Stimulated activated CD4-positive, alpha-beta T cell treated with anti-CD3 and anti-CD28 coated beads, Interleukin-12 subunit alpha, Interleukin-12 subunit beta, amount 100 ng/mL, for 48 hours (primary cell): ENCODE data around the gene SFXN4.
"Not testable (repeated sequence)": the region's sequence is repeated elsewhere in the genome, so short reads cannot be mapped to it uniquely, and the experiment has no call there.

Experiments used
- DNase-seq, 3 donors: peaks; one replicate each; pipeline ENCODE4 v3.0.0-alpha.2; 2020; ENCODE audit warnings: low read depth in 2 of 3, low spot score in 1 of 3

The SFXN4 gene

DNA sequence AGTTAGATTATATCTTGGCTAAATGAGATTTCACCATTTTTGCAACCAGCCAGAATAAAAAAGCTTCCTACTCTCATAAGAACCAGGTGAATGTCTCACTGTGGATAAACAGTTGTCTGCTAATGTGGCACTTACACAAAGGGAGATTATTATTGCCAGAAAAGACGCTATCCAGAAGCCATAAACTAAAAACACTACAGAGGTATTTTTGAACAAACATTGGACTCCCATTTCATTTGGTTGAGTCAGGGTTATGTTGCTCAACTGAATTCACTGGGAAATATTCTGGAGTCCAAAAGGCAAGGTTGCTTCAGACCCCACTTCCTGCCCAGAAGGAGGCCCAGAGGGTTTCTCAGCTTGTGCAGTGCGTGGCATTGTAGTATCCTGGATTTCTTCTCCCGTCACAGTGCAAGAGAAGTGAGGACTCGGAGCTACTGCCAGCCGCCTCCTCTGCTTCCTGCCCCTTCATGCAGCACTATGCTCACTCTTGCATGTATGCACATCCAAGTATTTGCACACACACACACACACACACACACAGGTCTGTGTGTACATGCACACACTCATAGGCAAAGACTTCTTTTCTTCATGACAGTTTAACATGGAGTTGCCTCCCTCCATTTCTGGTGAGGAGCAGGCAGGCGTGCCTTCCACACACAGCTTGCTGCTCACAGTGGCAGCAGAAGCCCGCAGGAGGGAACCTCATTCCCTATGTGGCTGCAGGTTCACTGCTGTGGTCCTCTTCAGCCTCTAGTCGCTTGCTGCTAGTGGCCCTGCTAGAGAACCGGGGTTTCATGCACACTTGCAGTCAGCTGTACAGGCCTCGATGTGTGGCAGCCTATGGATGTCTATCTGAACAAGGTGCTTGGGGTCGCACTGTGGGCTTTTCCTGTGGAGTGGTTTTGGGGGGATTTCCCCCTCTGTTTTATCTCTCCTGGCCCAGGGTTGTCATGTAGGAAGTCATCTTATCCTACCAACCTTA, 51.5 kb downstream of the SFXN4 start:
- no peak for DNase-seq

DNA sequence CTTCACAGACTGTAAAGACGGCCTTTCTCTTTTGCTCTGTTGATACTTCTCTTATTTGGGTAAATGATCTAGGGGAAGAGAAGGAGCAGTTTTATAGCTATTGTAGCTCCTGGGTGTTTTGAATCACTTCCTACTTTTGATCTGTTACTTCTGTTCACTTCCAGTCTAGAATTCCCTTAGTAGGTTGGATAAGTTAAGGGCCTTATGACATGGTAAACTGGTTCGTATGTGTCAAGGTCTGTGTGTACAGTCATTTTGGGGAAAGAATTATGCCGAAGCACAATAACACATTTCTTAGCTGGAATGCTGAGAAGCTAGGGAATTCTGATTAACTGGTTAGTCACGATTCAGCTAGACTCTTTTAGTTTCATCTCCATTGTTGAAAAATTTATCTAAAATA, 53.5 kb downstream of the SFXN4 start:
- no peak for DNase-seq

DNA sequence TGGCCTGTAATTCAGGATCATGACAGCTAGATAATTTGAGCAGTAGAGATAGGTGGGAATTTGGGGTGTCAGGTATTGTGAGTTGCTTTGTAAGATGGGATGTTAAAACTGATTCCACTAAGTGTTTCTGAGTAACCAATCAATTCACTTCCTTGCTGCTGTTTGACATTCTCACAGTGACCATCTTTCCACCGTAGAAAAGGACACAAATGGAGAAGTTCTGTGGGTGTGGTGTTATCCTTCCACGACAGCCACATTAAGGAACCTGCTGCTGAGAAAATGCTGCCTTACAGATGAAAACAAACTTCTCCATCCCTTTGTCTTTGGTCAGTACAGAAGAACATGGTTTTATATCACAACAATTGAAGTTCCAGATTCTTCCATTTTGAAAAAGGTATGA, 57.7 kb downstream of the SFXN4 start:
- DNase-seq = not testable (repeated sequence)

GRCh38 chr10:119107106-119107505, 58.4 kb downstream of the SFXN4 start:
- DNase-seq = not testable (repeated sequence)

DNA sequence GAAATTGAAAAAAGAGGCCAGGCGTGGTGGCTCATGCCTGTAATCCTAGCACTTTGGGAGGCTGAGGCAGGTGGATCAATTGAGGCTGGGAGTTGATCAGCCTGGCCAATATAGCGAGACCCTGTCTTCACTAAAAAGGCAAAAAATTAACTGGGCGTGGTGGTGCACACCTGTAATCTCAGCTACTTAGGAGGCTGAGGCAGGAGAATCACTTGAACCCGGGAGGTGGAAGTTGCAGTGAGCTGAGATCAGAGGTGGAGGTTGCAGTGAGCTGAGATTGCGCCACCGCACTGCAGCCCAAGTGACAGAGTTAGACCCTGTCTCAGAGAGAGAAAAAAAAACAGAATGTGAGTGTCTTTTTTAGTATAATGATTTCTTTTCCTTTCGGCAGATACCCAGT, 59.6 kb downstream of the SFXN4 start:
- not testable (repeated sequence) for DNase-seq

GRCh38 chr10:119105155-119105554, 60.4 kb downstream of the SFXN4 start:
- DNase-seq = no peak

DNA sequence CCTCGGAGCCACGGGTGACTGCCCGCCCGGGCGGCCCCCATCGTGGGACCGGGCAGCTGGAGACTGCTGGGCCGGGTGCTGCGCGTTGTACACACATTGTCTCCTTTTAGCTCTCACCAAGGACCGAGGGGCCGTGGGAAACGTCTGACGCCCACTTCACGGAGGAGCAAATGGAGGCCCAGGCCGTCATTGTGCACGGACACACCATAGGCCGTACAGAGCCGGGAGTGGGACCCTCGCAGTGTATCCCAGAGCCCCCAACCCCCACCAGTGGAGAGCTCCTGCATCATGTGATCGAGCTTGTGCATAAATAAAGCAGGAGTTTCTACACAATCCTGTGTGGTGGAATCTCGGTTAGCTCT, 60.9 kb downstream of the SFXN4 start:
- no peak for DNase-seq

GRCh38 chr10:119103903-119104653, 61.4 kb downstream of the SFXN4 start, which contains the start of gene DENND10:
Gene DENND10 (plus strand): TSS chr10:119104113. CDS start chr10:119104143, 30 bp downstream.
- DNase-seq = peak; percentile 59 to 78 (median 71)

DNA sequence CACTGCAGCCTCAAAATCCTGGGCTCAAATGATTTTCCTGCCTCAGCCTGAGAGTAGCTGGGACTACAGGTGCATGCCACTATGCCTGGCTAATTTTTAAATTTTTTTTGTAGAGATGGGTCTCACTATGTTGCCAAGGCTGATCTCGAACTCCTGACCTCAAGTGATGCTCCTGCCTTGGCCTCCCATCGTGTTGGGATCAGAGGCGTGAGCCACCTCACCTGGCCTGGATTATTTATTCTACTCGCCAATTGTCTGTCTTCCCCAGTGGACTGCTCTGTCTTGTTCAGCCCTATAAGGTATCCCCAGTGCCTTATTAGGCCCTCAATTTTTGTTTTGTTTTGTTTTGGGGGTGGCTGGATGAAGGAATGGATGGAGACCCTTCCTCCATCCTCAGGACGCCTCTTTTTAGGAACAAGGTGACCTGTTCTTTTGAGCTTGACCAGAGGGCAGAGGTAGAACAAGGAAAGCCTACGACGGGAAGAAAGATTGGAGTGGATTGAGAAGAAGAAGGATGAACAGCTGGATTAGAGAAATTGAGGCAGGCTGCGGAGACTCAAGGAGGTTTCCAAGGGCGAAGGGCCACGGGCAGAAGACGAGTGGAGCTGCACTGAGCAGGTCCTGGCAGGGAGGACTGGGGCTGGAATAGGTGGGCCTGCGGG, 62.1 kb downstream of the SFXN4 start:
- DNase-seq = no peak

GRCh38 chr10:119101366-119102098, 64.0 kb downstream of the SFXN4 start:
- no peak for DNase-seq

DNA sequence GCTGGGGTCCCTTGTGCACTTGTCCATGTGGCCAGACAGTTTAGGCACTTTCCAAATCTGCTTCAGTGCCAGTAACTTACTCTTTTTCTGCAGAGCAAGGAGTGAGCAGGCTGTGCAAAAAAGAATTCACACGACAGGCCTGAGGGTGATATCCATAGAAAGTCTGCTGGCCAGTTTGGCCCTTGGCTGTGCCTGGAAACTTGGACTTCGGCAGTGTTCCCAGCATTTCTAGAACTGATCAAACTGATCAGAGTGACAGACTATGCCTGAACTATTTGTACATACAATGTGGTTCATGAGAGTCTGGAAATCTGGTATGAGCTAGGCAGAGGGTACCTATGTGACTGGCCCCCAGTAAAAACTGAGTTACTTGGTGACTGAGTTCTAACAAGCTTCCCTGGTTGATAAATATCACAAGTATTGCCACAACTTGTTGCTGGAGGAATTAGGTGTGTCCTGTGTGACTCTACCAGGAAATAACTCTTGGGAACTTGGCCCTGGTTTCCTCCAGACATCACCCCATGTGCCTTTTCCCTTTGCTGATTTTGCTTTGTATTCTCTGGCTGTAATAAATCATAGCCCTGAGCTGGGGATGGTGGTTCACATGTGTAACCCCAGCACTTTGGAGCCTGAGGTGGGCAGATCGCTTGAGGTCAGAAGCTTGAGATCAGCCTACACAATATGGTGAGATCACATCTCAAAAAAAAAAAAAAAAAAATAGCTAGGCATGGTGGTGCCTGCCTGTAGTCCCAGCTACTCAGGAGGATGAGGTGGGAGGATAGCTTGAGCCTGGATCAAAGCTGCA, 64.9 kb downstream of the SFXN4 start:
- no peak for DNase-seq

DNA sequence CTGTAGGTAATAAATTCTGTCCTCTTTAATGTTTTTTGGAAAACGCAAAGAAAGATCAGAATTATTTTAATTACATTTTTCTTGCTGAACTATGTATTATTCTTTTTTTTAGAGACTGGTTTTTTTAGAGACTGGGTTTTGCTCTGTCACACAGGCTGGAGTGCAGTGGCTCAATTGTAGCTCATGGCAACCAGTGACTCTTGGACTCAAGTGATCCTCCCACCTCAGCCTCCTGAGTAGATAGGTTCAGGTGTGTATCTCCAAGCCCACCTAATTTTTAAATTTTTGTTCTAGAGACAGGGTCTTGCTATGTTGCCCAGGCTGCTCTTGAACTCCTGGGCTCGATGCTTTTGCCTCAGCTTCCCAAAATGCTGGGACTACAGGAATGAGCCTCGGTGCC, 66.9 kb downstream of the SFXN4 start:
- DNase-seq = no peak

GRCh38 chr10:119096641-119097415, 68.7 kb downstream of the SFXN4 start:
- DNase-seq = not testable (repeated sequence)

- no peak for DNase-seq
Observed at GRCh38 chr10:119095640-119096039, 69.9 kb downstream of the SFXN4 start.

DNA sequence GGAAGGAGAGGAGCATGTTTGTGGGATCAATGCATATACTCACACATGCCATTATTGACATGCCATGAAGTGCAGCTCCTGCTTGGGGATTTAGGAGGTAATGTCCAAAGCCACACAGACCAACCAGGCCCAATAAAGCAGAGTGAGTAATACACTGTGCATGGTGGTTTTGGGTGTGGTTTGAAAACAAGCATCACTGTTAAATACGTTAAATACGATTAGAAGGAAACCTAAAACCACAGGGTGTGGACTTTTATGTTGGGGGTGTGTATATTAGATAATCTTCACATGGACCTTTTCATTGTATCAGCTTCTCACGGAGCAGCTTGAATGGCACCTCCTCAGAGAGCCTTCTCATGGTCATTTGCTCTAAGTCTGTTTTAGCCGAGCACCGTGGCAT, 74.5 kb downstream of the SFXN4 start:
- no peak for DNase-seq
